OCI-LY3 (cell line): ENCODE measurements around the gene MACROD2.

Experiments
- CTCF ChIP-seq: fragments of 200-600, 300-600 bp; sonication (generic); IDR thresholded peaks from 2 replicates; pipeline ENCODE4 v1.5.1; 2014; ENCODE audit warnings: antibody characterized with exemption, low read length, low read depth
- EZH2phosphoT487 ChIP-seq: fragments of 200-600 bp; shearing (Covaris generic); IDR thresholded peaks from 2 replicates; pipeline ENCODE4 v1.6.1; 2018; ENCODE audit warnings: antibody characterized with exemption, mixed run types, low read depth

- TF ChIP-seq CTCF: no peak
- no peak for TF ChIP-seq EZH2phosphoT487
Observed at GRCh38 chr20:14234666-14235295, 239.5 kb downstream of the MACROD2 start.
